AG04450 (cell line): ENCODE measurements around the gene RAG2. TPM values are rescaled to one million over a fixed set of nuclear protein-coding genes. Genes with fewer than 3 reads are reported as not detected.
A peak's percentile ranks its signal among the peaks of the same experiment; 100 is the strongest.

Source experiments
- CTCF ChIA-PET: fragments of 300-600, 350-600 bp; formaldehyde crosslinking; extraction: SDS; loops from one replicate; lab custom pipeline; 2022; ENCODE audit warnings: antibody characterized with exemption, inconsistent platforms; lab: Charles Lee
- POLR2A ChIA-PET: fragments of 350-600 bp; formaldehyde crosslinking; extraction: SDS; loops from one replicate; lab custom pipeline; 2021; ENCODE audit warnings: antibody characterized with exemption, inconsistent platforms; lab: Yijun Ruan, JAX
- DNase-seq: peaks from one replicate; pipeline ENCODE4 v3.0.0-alpha.2; 2011; ENCODE audit warnings: low read depth, low spot score
- H3K27ac ChIP-seq: one replicate; pipeline ENCODE4 v1.5.1; 2012; ENCODE audit warnings: low read depth, low read length, control low read depth
- H3K27me3 ChIP-seq: one replicate; pipeline ENCODE4 v1.6.0; 2012; ENCODE audit warnings: low read length; ENCODE audit not compliant: control insufficient read depth, insufficient read depth
- H3K4me3 ChIP-seq: 2 replicates; pipeline ENCODE4 v1.5.1; 2011; ENCODE audit warnings: mild to moderate bottlenecking, low read depth, low read length, control low read depth
- H3K9me3 ChIP-seq: 2 replicates; pipeline ENCODE4 v1.5.1; 2012; ENCODE audit warnings: low read length; ENCODE audit not compliant: control insufficient read depth, insufficient read depth
- polyA plus RNA-seq: library from polyadenylated mRNA; depleted of rRNA; stranded (reverse); fragments of >200 nt; gene quantifications from 2 replicates; pipeline ENCODE4 v1.2.3, GENCODE V29; 2011
- TF ChIP-seq, protein P1 (sequence below): IDR thresholded peaks from 2 replicates; pipeline ENCODE4 v1.5.1; 2011; ENCODE audit warnings: low read depth, low read length, control low read depth, inconsistent platforms

The RAG2 gene
- polyA plus RNA-seq, 1 experiment, result not detected

DNA sequence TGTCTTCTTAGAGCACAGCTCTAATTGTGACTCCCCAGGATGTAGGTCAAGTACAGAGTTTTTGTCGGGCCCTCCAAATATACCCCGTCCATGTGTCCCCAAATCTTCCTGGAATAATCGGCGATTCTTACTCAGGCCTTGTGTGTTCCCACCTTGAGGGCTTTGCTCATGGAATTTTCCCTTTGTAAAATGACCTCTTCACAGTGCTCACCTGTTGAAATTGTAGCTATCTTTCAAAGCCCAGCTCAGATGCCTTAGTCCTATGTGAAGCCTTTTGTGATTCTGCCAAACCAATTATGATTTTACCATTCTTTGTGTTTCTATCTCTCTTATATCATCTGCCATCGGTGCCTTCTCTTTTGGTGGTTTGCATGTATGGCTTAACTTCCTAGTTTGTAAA, 30.1 kb upstream of the RAG2 start:
- CTCF ChIA-PET, result interaction anchor here (0.8 to 1.3 kb wide), 4 partner anchors 40 to 118 kb away, joined by 3 to 6 read pairs (median 4); no protein-coding TSS in a partner anchor

DNA sequence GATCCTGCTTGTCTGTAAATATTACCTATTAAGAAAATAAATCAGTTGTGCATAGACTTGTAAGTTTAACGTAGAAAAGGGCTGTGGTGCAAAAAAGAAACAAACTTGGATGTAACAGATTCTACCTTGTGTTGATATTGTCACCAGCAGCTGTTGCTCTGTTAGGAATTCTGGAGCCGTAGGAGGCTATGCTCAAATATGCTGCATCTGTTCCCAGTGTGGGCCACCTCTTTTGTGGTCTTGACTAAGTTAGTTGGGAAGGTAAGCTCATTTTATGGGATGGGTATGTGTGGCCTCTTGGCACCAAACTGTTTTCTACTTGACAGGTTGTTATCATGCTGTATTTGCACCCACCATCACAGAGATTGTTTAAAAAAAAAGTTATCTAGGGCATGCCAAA, 29.4 kb upstream of the RAG2 start:
- Histone ChIP-seq H3K4me3 (no peak overlapping the region), H3K27ac (no peak overlapping the region), H3K9me3 (no peaks in the 10 kb centered on the region), H3K27me3 (no peaks in the 10 kb centered on the region)
- TF ChIP-seq, protein P1, sequence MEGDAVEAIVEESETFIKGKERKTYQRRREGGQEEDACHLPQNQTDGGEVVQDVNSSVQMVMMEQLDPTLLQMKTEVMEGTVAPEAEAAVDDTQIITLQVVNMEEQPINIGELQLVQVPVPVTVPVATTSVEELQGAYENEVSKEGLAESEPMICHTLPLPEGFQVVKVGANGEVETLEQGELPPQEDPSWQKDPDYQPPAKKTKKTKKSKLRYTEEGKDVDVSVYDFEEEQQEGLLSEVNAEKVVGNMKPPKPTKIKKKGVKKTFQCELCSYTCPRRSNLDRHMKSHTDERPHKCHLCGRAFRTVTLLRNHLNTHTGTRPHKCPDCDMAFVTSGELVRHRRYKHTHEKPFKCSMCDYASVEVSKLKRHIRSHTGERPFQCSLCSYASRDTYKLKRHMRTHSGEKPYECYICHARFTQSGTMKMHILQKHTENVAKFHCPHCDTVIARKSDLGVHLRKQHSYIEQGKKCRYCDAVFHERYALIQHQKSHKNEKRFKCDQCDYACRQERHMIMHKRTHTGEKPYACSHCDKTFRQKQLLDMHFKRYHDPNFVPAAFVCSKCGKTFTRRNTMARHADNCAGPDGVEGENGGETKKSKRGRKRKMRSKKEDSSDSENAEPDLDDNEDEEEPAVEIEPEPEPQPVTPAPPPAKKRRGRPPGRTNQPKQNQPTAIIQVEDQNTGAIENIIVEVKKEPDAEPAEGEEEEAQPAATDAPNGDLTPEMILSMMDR, result no peak
- ChIA-PET POLR2A (no interaction called here), CTCF (interaction anchor here (1.0 to 1.3 kb wide), 2 partner anchors 64 to 119 kb away, joined by 3 to 6 read pairs; no protein-coding TSS in a partner anchor)
- no peak for DNase-seq

More for the DNA sequence above, 30.1 kb upstream of the RAG2 start:
- Histone ChIP-seq H3K9me3 (no peaks in the 10 kb centered on the region), H3K27me3 (no peaks in the 10 kb centered on the region), H3K4me3 (no peak overlapping the region), H3K27ac (no peak overlapping the region)
- POLR2A ChIA-PET, result no interaction called here
- TF ChIP-seq, protein P1, result no peak
- no peak for DNase-seq

DNA sequence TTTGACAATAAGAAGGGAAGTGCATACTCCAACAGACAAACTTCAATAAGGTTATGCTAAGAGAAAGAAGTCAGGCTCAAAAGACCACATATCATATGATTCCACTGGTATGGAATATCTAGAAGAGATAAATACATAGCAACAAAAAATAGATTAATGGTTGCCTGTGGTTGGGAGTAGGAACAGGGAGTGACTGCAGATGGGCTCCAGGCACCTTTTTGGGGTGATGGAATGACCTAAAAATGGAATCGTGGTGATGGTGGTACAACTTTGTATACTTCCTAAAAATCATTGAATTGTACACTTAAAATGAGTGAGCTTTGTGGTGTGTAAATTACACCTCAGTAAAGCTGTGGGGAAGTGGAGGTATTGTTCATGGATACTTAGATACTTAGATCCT, 29.0 kb upstream of the RAG2 start:
- TF ChIP-seq, protein P1, result no peak
- no peak overlapping the region for H3K4me3 ChIP-seq
- H3K27me3 ChIP-seq, result no peaks in the 10 kb centered on the region
- ChIA-PET CTCF (interaction anchor here (1.0 kb wide), 1 partner anchor 119 kb away, joined by 3 read pairs; no protein-coding TSS in a partner anchor), POLR2A (no interaction called here)
- no peaks in the 10 kb centered on the region for H3K9me3 ChIP-seq
- DNase-seq, result no peak
- no peak overlapping the region for H3K27ac ChIP-seq

DNA sequence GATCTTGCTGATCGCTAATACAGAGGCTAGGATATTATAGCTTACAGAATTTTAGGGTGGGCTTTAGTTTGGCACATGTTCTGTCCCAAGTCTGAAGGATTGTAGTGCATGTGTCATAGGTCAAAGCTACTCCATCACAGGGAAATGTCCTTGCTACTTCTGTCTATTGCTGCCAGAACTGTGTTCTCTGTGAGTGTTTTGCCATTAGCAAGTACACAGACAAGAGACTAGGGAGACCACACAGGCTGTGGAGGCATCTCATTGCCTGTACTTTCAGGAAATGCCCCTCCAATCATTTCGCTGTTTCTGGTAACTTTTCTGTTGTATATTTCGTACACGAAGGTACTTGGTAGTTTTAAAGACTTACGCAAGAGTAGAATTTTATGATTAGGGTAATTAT, 25.5 kb upstream of the RAG2 start:
- POLR2A ChIA-PET, result no interaction called here
- DNase-seq, result no peak
- no peaks in the 10 kb centered on the region for H3K27me3 ChIP-seq
- CTCF ChIA-PET, result interaction anchor here (1.1 to 1.3 kb wide), 2 partner anchors 59 to 61 kb away, joined by 4 to 12 read pairs; no protein-coding TSS in a partner anchor
- H3K9me3 ChIP-seq, result no peaks in the 10 kb centered on the region
- TF ChIP-seq, protein P1, result no peak
- H3K27ac ChIP-seq, result no peak overlapping the region
- H3K4me3 ChIP-seq, result no peak overlapping the region

DNA sequence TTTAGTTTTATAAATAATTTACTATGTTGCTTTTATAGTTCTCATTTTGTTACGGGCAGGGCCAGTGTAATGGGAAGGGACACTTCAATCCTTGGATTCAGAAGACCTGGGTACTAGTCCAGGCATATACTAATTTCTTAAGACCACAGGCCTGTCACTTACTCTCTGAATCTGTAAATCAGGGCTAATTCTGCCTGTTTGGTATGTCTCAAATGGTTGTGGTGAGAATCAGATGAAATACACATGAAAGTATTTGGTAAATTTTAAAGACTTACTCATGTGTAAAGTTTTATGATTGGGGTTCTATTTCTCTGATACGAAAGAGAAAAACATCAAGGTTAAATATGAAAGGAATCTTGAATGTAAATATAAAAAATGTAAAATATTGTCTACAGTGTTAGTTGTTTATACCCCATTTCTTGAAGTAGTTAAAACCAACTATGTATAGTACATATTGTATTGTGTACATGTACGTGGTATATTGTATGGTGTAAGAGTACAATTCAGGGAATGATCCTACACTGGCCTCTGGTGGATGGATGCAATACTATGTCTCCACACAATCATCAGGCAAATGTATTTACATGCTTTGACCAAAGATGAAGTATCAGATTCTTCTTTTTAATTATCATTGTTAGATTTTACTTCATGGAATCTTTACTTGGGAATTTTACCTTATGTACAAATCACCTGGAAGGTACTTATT, 24.5 kb upstream of the RAG2 start:
- Histone ChIP-seq H3K4me3 (no peak overlapping the region), H3K27me3 (no peaks in the 10 kb centered on the region), H3K27ac (no peak overlapping the region), H3K9me3 (no peaks in the 10 kb centered on the region)
- DNase-seq, result peak; percentile 0
- ChIA-PET CTCF (interaction anchor here (1.0 to 2.5 kb wide), 5 partner anchors 12 to 125 kb away, joined by 4 to 23 read pairs (median 4); no protein-coding TSS in a partner anchor), POLR2A (no interaction called here)
- TF ChIP-seq, protein P1, result peak; percentile 60
